D721Med (cell line): ENCODE measurements around the gene TCEAL3.

Experiments
- DNase-seq: peaks from one replicate; pipeline ENCODE4 v3.0.0; 2011; ENCODE audit warnings: low spot score; ENCODE audit not compliant: insufficient read length
- FAIRE-seq: peaks from 2 replicates; lab custom pipeline; 2011; peaks lifted over from hg19 to GRCh38; lab: Jason Lieb, UNC
- TF ChIP-seq, protein P1 (sequence below): IDR thresholded peaks from 2 replicates; pipeline ENCODE4 v1.5.1; 2012; ENCODE audit warnings: mild to moderate bottlenecking, control low read depth; ENCODE audit not compliant: insufficient read depth; ENCODE audit errors: missing control alignments

The TCEAL3 gene

DNA sequence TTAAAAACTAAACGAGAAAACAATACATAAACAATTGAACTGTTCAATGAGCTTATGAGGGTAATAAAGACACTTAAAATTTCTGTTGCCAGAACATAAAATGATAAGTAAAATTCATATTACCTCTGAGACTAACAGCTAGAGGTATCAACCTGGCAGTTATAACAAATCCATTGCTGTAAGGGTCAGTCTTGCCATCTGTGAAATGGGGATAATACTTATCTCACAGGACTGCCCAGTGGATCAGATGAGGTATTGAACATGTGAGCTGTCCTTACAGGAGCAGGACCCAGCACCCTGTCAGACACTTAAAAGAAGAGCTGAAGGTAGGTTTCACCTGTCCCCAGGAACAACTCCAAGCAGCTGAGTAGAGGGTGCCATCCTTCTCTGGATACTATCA is 2.5 kb downstream of the TCEAL3 start:
- no peak for DNase-seq
- TF ChIP-seq, protein P1, sequence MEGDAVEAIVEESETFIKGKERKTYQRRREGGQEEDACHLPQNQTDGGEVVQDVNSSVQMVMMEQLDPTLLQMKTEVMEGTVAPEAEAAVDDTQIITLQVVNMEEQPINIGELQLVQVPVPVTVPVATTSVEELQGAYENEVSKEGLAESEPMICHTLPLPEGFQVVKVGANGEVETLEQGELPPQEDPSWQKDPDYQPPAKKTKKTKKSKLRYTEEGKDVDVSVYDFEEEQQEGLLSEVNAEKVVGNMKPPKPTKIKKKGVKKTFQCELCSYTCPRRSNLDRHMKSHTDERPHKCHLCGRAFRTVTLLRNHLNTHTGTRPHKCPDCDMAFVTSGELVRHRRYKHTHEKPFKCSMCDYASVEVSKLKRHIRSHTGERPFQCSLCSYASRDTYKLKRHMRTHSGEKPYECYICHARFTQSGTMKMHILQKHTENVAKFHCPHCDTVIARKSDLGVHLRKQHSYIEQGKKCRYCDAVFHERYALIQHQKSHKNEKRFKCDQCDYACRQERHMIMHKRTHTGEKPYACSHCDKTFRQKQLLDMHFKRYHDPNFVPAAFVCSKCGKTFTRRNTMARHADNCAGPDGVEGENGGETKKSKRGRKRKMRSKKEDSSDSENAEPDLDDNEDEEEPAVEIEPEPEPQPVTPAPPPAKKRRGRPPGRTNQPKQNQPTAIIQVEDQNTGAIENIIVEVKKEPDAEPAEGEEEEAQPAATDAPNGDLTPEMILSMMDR = no peak
- no peak for FAIRE-seq

DNA sequence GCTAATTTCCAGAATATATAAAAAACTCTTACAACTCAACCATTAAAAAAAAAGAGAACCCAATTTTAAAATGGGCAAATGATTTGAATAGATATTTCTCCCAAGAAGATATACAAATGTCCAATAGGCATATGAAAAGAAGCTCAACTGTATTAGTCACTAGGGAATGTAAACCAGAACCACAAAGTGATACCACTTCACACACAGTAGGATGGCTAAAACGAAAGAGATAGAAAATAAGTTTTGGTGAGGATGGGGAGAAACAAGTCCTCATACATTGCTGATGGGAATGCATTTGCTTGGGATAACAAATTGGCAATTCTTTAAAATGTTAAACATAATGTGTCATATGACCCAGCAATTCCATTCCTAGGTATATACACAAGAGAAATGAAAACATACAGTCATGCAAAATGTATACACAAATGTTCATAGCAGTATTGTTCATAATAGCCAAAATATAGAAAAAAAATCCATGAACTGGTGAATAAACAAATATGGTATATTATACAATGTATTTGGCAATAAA is 5.7 kb downstream of the TCEAL3 start:
- TF ChIP-seq, protein P1 = no peak
- DNase-seq (no peak), FAIRE-seq (no peak)

DNA sequence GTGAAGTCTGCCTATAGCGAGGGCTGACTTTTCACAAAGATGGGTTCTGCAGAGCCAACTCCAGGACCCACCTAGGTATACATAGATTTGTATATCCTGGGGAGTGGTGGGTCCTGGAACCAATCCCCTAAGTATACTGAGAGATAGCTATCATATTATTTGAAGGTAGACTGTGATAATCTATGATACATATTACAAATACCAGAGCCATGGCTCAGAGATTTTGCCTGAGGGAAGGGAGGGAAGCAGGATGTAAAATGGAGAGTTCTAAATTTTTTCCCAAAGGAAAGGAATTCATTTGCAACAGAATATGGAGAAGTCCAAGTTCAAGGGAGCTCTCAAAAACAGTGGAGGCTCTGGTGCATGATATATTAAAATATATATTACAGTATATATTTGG is 7.2 kb downstream of the TCEAL3 start:
- no peak for FAIRE-seq

DNA sequence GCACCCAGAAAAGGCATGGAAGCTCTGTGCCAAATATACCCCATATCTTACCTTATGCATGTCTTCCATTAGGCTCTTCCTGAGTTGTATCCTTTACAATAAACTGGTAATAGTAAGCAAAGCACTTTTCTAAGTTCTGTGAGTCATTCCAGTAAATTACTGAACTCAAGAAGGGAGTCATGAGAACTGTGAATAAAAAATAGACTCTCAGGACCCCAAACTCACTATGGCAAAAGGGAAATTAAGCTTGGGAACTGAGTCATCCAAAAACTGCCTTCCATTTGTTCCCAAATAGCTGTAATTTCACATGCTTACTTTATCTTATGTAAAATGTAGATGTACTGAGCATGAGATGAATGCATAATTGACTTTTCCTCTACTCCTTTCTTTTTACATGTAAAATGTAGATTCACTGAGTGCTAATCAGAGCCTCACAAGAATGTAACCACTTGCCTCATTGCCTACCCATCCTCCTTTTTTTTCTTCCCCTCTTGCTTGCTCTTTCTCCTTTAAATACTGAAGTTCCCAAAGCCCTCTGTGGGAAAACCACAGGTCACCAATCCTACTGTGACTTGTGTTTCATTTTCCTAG is 8.1 kb downstream of the TCEAL3 start:
- TF ChIP-seq, protein P1 = no peak
- no peak for DNase-seq
- FAIRE-seq = no peak

More for the DNA sequence above, 7.2 kb downstream of the TCEAL3 start:
- DNase-seq = no peak
- TF ChIP-seq, protein P1 = no peak

DNA sequence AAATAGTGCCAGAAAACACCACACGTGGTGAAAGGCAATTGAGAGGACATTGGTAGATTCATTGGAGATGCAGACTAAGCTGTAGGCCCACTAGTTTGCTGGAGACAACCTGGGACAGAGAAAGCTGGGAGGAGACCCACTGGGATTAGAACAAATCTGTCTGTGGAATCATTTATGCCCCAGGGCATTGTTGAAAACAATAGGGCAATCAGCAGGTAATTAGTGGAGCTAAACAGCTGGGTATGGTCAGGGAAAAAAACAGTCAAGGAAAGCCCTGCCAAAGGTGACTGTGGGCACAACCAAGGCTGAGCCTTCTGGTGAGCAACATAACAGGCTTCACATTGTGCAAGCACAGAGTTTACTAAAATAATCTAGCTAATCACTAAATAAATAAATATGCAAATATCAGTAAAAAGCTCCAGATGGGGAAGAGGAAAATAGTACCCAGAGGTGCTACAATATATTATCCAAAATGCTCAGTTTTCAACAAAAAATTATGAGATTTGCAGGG is 9.0 kb downstream of the TCEAL3 start:
- DNase-seq (no peak), FAIRE-seq (no peak)
- TF ChIP-seq, protein P1 = no peak

DNA sequence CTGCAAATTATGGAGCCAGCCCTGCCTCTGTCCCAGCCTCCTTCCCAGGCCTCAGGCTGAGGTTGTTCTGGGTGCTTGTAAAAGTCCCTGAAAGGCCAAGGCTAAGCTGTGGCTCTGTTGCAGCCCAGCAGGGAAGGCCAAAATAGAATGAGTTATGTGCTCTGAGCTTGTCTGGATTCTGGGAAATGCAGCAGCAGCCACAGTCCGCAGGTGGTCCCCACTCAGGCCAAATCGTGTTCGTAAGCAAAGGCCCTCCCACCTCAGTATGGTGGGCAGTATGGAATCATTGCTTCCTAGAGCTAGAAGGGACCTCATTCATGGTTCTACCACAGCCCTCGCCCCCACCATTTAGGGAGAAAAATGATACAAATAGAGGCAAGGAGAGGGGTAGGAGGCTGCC is 16.3 kb downstream of the TCEAL3 start:
- FAIRE-seq (no peak), DNase-seq (no peak)
- TF ChIP-seq, protein P1 = no peak

DNA sequence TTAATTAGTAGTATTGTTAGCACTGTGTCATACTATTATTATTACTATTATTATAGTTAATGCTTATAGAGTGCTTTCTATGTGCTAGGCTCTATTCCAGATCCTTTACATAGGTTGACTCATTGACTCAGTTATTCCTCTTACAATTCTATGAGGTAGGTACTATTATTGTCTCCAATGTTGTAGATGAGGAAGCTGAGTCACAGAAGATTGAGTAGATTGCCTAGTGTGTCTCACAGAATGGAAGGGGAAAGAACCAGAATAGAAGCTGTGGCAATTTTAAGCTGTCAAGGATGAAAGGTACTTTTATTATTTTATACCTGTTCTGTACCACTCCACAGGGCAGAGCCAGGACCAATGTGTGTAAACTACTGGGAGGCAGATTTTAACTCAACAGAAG is 19.1 kb downstream of the TCEAL3 start:
- TF ChIP-seq, protein P1 = no peak
- FAIRE-seq = no peak
- no peak for DNase-seq
